ENCODE measurements around the gene MMEL1.

Gene MMEL1

GRCh38 chr1:2603521-2604155, 29.2 kb downstream of the MMEL1 start:
- no peak for DNase-seq

- DNase-seq = no peak
Measured at GRCh38 chr1:2602866-2603520, 29.8 kb downstream of the MMEL1 start.

DNA sequence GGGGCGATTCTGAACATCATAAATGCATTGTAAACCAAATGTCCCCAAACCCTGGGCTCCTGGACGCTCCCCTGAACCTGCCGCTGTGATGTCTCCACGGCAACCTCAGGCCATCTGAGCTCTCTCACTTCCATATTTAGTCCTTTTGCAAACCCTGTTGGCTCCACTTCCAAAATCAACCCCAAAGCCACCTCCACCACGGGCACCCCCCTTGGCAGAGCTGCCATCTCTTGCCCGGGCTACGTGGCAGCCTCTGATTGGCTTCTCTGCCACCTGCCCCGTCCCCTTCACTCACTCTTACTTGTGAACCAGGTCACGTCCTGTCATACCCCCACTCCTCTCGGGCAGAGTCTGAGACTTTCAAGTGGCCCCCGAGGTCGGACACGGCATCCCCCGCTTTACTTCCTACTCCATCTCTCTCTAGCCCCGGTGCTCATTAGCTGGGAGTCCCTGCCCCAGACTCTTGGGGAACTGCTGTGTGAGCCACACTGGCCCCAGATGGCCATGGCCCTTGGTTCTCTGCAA, 30.4 kb downstream of the MMEL1 start:
- no peak for DNase-seq

DNA sequence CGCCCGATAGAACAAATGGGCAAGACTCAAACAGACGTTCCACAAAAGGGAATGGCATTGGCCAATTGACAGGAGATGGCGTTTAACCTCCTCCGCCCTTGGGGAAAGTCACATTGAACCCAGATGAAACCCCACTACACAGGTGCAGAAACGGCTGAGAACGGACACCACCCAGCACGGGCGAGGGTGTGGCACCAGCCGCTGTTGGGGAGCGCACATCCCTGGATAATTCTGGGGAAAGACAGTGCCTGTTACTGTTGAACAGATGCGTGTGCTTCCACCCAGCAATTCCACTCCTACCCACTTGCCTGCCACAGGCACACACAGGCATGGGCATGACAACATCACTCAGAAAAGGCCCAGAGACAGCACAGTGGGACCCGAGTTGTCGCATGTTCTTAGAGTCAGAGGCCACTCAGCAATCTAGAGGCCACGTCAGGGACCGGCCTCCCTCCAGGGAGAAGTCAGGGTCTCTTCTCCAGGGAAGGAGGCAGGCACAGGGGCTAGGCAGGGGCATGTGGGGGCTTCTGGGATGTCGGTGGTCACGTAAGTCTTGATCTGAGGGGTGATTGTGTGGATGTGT, 31.0 kb downstream of the MMEL1 start:
- DNase-seq = no peak

DNA sequence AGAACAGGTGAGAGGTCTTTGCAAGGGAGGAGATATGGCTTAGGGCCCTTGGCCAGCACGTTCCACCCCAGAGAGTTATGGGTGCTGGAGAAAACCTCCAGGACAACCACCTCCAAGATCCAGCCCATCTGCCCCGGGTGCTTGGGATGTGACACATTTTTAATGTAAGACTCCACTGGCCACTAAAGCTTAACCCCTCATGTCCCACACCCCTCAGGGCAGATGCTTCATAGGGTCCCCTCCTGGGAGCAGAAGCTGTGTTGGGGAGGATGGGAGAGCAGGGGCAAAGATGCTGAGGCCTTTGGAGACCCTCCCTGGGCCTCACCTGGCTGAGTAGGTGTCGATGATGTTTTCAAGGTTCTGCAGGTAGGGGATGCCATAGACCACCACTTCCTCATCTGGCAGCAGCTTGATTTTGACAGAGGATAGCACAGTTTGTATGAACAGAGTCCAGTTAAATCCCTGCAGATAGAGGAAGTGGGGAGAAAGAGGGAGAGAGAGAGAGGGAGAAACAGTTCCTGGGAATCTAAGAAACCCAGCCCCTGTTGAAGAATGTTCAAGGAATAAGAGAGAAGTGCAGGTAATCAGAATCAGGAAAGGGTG, 34.4 kb downstream of the MMEL1 start:
- DNase-seq = no peak

GRCh38 chr1:2597441-2598328, 35.1 kb downstream of the MMEL1 start:
- no peak for DNase-seq

DNA sequence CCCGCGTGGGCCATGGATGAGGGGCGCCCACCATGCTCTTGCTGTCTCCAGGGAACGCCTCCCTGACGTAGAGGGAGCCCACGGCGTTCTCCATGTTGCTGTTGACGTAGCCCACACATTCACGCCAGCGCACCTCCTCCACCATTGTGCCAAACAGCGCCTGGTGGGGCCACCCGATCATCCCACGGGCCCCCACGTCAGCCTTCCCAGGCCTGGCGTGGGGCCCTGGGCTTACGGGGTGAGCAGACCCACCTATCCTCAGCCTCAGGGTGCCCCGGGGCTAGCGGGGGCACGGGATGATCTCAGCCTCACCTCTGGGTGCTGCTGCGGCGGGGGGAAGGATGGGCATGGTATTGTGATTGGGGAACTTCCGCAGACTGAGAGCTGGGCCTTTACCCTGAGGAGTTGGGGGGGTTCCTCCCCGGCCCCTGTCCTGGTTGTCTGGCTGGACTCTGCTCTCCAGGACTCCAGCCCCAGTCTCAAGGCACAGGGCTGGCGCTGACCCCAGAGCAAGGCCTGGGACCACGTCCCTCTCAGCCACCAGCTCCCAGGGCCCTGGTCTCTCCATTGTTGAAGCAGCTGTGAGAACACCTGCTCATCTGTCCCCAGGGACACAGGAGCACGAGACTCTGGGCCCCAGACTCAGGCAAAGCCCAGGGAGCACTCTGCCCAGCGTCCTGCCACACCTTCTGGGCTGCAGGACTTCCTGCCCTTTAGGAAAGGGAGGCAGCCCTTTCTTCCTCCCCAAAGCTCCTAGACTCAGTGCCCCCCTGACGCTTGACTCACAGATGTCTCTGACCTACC, 36.1 kb downstream of the MMEL1 start:
- DNase-seq = no peak

DNA sequence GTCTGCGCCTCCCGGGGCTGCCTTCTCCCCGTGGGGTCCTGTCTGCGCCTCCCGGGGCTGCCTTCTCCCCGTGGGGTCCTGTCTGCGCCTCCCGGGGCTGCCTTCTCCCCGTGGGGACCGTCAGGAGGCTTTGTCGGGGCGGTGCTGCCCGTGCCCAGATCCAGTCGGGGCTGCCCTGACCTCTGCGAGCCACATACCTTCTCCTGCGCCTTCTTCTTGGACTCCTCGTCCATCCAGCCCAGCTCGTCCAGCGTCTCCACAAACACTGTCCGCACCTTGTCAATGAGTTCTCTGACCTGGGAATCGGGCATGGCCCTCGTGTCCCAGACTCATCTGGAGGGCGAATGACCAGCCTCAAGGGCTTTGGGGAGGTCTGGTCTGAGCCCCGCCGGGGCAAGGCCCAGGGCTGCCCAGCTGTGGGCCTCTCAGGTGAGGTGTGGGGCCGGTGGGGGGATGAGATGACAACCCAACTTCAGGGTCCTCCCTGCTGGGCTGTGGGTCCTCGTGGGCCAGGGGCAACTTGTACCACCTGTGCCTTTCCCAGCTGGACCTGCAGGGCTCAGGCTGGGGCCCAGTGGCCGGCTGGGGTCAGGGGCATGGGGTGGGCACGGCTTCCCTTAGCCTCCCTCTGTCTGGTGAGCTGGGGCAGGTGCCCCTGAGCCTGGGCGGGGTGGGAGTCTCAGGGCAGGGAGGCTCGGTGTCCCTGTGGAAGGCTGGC, 36.8 kb downstream of the MMEL1 start:
- no peak for DNase-seq

GRCh38 chr1:2595261-2595811, 37.5 kb downstream of the MMEL1 start:
- DNase-seq = no peak

DNA sequence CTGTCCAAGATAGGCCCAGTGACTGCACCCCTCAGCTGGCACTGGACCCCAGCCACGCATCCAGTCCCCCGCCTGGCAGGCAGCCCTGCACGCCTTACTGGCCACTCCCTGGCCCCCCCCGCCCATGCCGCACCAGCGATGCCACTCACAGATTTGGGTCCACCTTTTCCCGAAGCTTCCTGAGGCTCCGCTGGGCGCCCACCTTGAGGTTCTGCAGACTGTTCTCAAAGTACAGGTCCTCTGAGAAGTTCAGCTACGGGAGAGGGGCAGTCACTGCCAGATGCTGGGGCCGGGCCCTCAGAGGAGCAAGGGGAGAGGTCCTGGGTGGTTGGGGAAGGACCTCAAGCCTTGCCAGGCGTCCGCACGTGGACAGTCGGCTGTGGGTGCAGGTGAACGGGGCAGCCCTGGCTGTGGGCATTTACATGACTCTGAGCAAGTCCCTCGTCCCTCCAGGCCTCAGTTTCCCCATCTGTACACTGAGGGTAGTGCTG, 38.1 kb downstream of the MMEL1 start:
- DNase-seq = no peak

DNA sequence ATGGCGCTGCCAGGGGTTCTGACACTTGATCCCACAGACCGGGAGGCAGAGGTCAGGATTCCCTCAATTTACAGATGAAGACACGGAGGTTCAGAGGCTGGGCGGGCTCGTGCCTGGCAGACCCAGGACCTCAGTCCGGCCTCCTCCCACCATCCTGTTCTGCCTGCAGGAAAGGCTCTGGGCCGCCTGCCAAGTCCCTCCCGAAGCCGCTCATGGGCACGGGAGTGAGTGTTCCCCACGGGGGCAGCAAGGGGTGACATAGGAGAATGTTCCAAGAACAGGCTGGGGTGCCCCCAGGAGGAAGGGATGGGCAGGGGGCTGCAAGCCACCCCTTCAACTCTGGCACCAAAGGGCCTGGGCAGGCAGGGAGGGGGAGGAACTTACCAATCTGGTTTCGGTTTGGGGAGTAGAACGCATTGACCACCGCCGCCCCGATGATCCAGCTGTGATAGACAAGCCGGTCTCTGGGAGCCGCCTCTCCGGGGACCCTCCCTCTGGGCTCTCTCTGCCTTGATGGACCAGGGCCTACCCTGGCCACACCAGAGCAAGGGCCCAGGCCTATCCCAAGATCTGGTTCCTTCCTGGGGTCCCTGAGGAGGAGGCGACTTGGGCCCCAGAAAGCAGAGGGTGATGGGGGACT, 38.7 kb downstream of the MMEL1 start:
- DNase-seq = no peak

DNA sequence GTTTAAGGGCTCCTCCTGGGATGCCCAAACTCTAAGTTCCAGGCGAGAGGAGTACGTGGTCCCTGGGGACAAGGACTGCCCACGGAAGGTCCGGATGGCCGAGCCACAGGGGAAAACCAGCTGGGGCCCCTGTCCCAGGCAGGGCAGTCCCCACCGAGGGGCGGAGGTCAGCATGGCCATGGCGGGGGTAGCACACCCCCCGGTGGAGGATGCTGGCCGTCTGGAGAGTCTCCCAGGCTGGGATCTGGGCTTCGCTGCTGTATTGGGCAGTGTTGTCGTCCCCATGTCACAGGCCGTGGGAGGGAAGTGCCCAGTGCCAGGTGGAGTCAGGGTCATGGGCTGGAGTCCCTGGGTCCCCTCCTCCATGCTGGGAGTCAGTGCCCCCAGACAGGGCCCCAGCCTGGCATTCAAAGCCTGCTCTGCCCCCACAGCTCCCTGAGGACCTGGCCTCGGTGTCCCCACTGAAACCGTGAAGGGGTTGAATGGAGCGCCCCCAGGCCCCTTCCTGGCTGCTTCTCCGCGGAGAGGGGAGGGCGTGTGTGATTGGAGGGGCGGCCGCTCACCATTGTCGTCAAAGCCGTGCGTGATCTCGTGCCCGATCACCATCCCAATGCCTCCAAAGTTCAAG, 39.5 kb downstream of the MMEL1 start:
- no peak for DNase-seq

DNA sequence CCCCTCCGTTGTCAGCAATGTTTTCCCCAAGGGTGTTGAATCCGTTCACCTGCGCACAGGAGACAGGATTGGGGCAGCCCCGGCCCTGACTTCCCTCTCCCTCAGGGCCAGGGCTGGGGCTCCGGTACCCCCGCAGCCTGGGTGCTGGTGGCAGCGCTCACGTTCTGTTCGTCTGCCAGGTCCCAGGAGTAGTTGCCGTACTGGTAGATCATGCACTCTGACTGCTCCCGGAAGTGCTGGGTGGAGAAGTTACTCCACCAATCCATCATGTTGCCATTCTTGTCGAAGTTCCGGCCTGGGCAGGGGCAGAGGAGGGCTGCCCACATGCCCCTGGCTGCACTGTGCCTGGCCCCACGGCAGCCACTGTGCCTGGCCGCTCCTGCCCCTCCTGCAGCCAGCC, 40.1 kb downstream of the MMEL1 start:
- DNase-seq = no peak

DNA sequence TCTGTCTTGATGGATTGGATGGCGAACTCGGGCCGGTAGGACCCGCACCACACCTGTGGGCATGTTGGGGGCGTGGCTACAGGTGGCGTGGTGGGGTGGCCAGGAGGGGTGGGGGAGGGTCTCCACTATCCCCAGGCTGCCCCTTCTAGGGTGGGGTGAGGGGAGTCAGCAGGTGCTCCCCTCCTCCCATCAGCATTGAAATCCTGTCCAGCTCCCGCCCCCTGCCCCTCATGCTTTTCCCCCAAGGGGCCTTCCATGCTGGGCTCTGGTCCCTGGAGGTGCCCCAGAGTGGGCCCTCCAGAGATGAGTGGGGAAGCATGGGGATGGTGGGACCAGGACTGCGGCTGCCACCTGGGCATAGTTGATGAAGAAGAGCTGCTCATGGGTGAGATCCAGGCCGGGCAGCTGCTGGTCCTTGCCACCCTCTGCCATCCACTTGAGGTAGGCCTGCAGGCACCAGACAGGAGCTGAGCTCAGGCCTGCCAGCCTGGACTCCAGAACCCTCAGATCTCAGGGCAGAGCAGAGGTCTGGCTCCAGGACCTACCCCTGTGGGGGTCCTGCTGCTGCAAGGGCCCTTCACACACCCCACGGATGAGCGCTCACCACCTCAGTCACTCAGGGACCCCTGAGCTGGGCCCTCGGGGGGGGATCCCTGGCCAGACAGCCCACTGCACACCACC, 41.1 kb downstream of the MMEL1 start:
- no peak for DNase-seq

GRCh38 chr1:2591233-2591580, 41.6 kb downstream of the MMEL1 start:
- no peak for DNase-seq

DNA sequence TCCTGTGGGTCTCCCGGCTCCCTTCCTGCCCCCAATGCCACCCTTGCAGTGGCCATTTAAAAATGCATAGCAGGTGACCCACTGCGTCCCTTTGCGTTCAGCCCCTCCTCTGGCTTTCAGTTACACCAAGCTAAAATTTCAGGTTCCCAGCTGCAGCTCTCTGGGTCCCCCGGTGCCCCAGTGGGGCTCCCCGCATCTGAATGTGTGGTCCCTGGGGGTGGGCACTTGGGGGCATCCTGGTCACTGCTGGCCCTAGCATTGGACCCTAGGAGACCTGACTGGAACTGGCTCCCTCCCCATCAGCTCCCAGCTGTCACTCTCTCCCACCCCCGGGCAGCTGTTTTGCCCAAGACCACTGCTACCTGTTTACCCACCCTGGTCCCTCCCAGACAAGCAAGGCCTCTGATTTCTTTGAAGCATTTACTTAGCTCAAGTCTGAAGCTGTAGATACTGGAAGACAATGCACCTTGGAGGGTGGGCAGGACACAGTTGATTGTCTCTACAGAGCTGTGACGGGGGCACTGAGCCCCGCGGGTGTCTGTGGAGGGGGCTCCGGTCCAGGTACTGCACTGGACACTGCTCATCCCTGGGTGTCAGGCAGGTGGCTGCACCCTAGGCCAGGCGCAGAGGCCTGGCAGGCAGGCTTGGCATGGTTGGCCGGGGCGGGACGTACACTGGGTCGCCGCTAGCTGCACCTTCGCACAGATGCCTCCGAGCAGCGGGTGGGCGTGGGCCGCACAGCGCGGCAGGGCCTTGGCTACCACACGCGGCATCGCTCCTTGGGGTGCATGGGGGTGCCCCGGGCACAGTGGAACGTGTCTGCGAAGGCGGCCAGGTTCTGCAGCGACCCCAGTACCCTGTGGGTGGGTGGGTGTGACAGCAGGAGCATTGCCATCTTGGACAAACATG, 42.3 kb downstream of the MMEL1 start:
- no peak for DNase-seq

- DNase-seq = no peak
Measured at GRCh38 chr1:2589431-2590232, 43.2 kb downstream of the MMEL1 start.
